SIG-M5 treated with dmso at 0.1 percent for 504 hours (cell line): ENCODE results near the gene RPS4Y2.

Experiments used
- DNase-seq: peaks from one replicate; lab custom pipeline; 2025; ENCODE audit not compliant: unreplicated experiment; lab: John Stamatoyannopoulos, UW

RPS4Y2 gene

DNA sequence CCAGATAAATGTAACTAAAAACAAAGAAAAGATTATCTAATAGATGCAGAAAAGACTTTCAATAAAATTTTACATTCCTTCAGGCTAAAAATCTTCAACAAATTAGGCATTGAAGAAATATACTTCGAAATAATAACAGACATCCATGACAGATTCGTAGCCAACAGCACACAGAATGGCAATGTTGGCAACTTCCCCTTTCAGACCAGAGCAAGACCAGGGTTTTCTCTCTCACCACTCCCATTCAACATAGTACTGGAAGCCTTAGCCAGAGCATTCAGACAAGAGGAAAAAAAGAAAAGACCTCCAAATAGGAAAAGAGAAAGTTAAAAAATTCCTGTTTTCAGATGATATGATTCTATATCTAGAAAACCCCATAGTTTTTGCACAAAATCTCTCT, 61.2 kb downstream of the RPS4Y2 start:
- no peak for DNase-seq
